OCI-LY7 (cell line): ENCODE measurements around the gene ERICH3. TPM values are rescaled to one million over a fixed set of nuclear protein-coding genes. Genes with fewer than 3 reads are reported as not detected.

Source experiments
- BruUV-seq: library from RNA; stranded (reverse); fragments of 400-500 nt; replicated peaks from 2 replicates; lab custom pipeline; 2021; lab: Mats Ljungman, UMichigan
- CTCF ChIA-PET: fragments of 300-600 bp; sonication (Branson Sonifier 250); formaldehyde crosslinking; loops from one replicate; lab custom pipeline; 2022; ENCODE audit warnings: antibody characterized with exemption; ENCODE audit not compliant: unreplicated experiment; lab: Charles Lee
- POLR2A ChIA-PET: fragments of 300-600 bp; sonication (Branson Sonifier 250); formaldehyde crosslinking; loops from one replicate; lab custom pipeline; 2022; ENCODE audit warnings: antibody characterized with exemption; lab: Charles Lee
- DNase-seq: peaks from one replicate; pipeline ENCODE4 v3.0.0-alpha.2; 2015; ENCODE audit warnings: low spot score
- H2AFZ ChIP-seq: fragments of 200-600 bp; sonication (generic), shearing (Covaris generic); 2 replicates; pipeline ENCODE4 v1.6.1; 2014; ENCODE audit warnings: mild to moderate bottlenecking, antibody characterized with exemption, low read length, moderate library complexity
- H3K27ac ChIP-seq: fragments of 200-600 bp; sonication (generic); 2 replicates; pipeline ENCODE4 v1.5.1; 2014; ENCODE audit warnings: mixed run types, low read depth, mild to moderate bottlenecking, moderate library complexity, low read length, inconsistent platforms; ENCODE audit not compliant: poor library complexity, severe bottlenecking
- H3K36me3 ChIP-seq: fragments of 200-600 bp; sonication (generic); 2 replicates; pipeline ENCODE4 v1.6.1; 2014; ENCODE audit warnings: mild to moderate bottlenecking, antibody characterized with exemption, low read length, moderate library complexity, mixed read lengths; ENCODE audit not compliant: insufficient read depth
- H3K4me1 ChIP-seq: fragments of 200-600 bp; sonication (generic); 2 replicates; pipeline ENCODE4 v1.5.1; 2014; ENCODE audit warnings: mild to moderate bottlenecking, low read length; ENCODE audit not compliant: insufficient read depth, poor library complexity, severe bottlenecking
- H3K4me2 ChIP-seq: fragments of 200-600 bp; sonication (generic); 2 replicates; pipeline ENCODE4 v1.6.1; 2014; ENCODE audit warnings: mild to moderate bottlenecking, low read length
- H3K4me3 ChIP-seq: fragments of 200-600 bp; sonication (generic); 2 replicates; pipeline ENCODE4 v1.5.1; 2014; ENCODE audit warnings: mild to moderate bottlenecking, low read depth, low read length; ENCODE audit not compliant: poor library complexity, severe bottlenecking
- H3K79me2 ChIP-seq: fragments of 200-600 bp; sonication (generic); 2 replicates; pipeline ENCODE4 v1.6.1; 2016; ENCODE audit warnings: low read depth, mild to moderate bottlenecking, low read length, moderate library complexity, mixed read lengths; ENCODE audit not compliant: insufficient read depth
- H3K9me2 ChIP-seq: fragments of 200-600 bp; sonication (generic); 2 replicates; pipeline ENCODE4 v1.6.1; 2016; ENCODE audit warnings: mild to moderate bottlenecking, low read length, mixed read lengths; ENCODE audit not compliant: insufficient read depth
- H3K9me3 ChIP-seq: fragments of 200-600 bp; sonication (generic); 2 replicates; pipeline ENCODE4 v1.6.1; 2014; ENCODE audit warnings: mild to moderate bottlenecking, mixed run types, low read length, mixed read lengths
- H4K20me1 ChIP-seq: fragments of 200-600 bp; sonication (generic); 2 replicates; pipeline ENCODE4 v1.6.1; 2014; ENCODE audit warnings: mild to moderate bottlenecking, antibody characterized with exemption, low read length, moderate library complexity, mixed read lengths; ENCODE audit not compliant: insufficient read depth
- CTCF ChIP-seq: fragments of 200-600 bp; sonication (generic); conservative IDR thresholded peaks from 2 replicates; pipeline ENCODE4 v1.5.1; 2014; ENCODE audit warnings: mild to moderate bottlenecking, antibody characterized with exemption, low read length, moderate library complexity, mixed read lengths
- EZH2phosphoT487 ChIP-seq: fragments of 200-600 bp; sonication (generic); IDR thresholded peaks from 2 replicates; pipeline ENCODE4 v1.6.1; 2018; ENCODE audit warnings: low read depth, borderline replicate concordance, mild to moderate bottlenecking, mixed run types, antibody characterized with exemption, low read length, moderate library complexity, mixed read lengths
- intact Hi-C: fragments of 100-400 bp; cut with micrococcal nuclease; formaldehyde crosslinking; loops from one replicate; pipeline ENCODE4 v1.10.0; 2022; ENCODE audit not compliant: unreplicated experiment
- total RNA-seq, 2 experiments: library from RNA; depleted of rRNA in 1 of 2; stranded (reverse); fragments of >200 nt in 1 of 2; shearing (Covaris generic) in 1 of 2; gene quantifications; 2 replicates each; pipeline ENCODE4 v1.2.3, GENCODE V29; 2014 to 2022

ERICH3 gene
- total RNA-seq, 2 experiments from 2014 or later: not detected

- Histone ChIP-seq H4K20me1 (no peaks in the 10 kb centered on the region), H3K9me2 (no peaks in the 10 kb centered on the region), H2AFZ (no peak overlapping the region), H3K79me2 (no peaks in the 10 kb centered on the region), H3K27ac (no peak overlapping the region), H3K4me1 (no peaks in the 10 kb centered on the region), H3K9me3 (no peaks in the 10 kb centered on the region), H3K36me3 (no peaks in the 10 kb centered on the region), H3K4me3 (no peak overlapping the region), H3K4me2 (no peak overlapping the region)
- POLR2A ChIA-PET: no interaction called here
- BruUV-seq: no TSS peak
- CTCF ChIA-PET: no interaction called here
- intact Hi-C loops: no loop called here
- no peak for DNase-seq
- TF ChIP-seq EZH2phosphoT487 (no peak), CTCF (no peak)
These were observed 10.7 kb upstream of the ERICH3 start for GRCh38 chr1:74684301-74684700.

- POLR2A ChIA-PET: interaction anchor here (0.8 kb wide), 1 partner anchor 180 kb away, joined by 3 read pairs; no protein-coding TSS in a partner anchor
- Histone ChIP-seq H4K20me1 (no peaks in the 10 kb centered on the region), H2AFZ (no peak overlapping the region), H3K4me1 (no peaks in the 10 kb centered on the region), H3K79me2 (no peaks in the 10 kb centered on the region), H3K36me3 (no peaks in the 10 kb centered on the region), H3K4me3 (no peak overlapping the region), H3K4me2 (no peak overlapping the region), H3K9me3 (no peaks in the 10 kb centered on the region), H3K9me2 (no peaks in the 10 kb centered on the region), H3K27ac (no peak overlapping the region)
- no TSS peak for BruUV-seq
- CTCF ChIA-PET: no interaction called here
- intact Hi-C loops: no loop called here
- TF ChIP-seq CTCF: no peak
- TF ChIP-seq EZH2phosphoT487: no peak
- DNase-seq: no peak
These were observed 10.1 kb upstream of the ERICH3 start for GRCh38 chr1:74683656-74684055.

DNA sequence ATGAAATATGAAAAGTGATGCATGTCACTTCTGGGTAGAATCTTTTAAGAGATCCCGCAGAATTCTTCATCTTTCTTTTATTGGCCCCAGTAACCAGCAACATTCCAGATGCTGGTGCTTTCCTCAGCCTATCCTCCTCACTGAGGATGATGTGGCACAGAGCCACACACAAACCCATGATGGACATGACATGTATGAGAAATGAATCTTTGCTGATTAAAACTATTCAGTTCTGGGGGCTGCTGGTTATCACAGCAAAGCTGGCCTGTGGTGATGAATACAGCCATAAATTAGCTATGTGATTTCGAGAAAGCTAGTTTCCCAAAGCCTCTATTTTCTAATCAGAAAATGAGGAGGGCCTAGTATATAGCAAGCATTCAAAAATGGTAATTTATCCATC lies 8.3 kb upstream of the ERICH3 start:
- no peaks in the 10 kb centered on the region for H3K9me2 ChIP-seq
- H4K20me1 ChIP-seq: no peaks in the 10 kb centered on the region
- BruUV-seq: no TSS peak
- no peak overlapping the region for H3K27ac ChIP-seq
- ChIA-PET POLR2A (interaction anchor here (0.8 kb wide), 1 partner anchor 29 kb away, joined by 3 read pairs; no protein-coding TSS in a partner anchor), CTCF (interaction anchor here (0.6 kb wide), 1 partner anchor 757 kb away, joined by 3 read pairs; no protein-coding TSS in a partner anchor)
- no peaks in the 10 kb centered on the region for H3K79me2 ChIP-seq
- H3K36me3 ChIP-seq: no peaks in the 10 kb centered on the region
- H3K4me1 ChIP-seq: no peaks in the 10 kb centered on the region
- no peak overlapping the region for H3K4me2 ChIP-seq
- H3K4me3 ChIP-seq: no peak overlapping the region
- TF ChIP-seq CTCF: no peak
- no peak for TF ChIP-seq EZH2phosphoT487
- DNase-seq: no peak
- H2AFZ ChIP-seq: no peak overlapping the region
- H3K9me3 ChIP-seq: no peaks in the 10 kb centered on the region
- intact Hi-C loops: no loop called here
